GM21737 (cell line): ENCODE results near the gene SPTBN1.
A peak's percentile ranks its signal among the peaks of the same experiment; 100 is the strongest.

Source experiments
- ATAC-seq: cut with Tn5 transposase; IDR thresholded peaks from one replicate; pipeline ENCODE4 v1.9.1; 2021; ENCODE audit warnings: mild to moderate bottlenecking, moderate library complexity; ENCODE audit not compliant: unreplicated experiment

Gene SPTBN1

DNA sequence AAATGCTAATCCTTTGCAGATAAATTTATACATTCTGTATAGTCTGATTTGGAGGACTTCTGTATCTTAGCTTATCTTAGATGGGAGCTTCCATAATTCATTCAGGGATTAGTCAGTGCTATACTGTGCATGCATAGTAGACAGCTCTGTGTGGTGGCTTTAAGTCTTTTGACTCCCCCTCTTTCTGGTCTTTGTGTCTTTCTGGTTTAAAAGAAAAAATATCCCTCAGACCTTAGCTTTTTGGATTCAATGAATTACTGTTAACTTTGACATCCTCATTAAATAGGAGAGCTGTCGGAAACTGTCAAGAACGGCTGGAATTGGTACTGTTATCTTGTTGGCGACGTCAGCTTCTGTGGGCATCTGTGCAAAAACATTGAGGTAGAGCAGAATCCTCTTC, 130.4 kb downstream of the SPTBN1 start:
- ATAC-seq, result no peak

- no peak for ATAC-seq
Measured at GRCh38 chr2:54587171-54588016, 131.3 kb downstream of the SPTBN1 start.

- ATAC-seq, result no peak
Measured at GRCh38 chr2:54588244-54588899, 132.2 kb downstream of the SPTBN1 start.

DNA sequence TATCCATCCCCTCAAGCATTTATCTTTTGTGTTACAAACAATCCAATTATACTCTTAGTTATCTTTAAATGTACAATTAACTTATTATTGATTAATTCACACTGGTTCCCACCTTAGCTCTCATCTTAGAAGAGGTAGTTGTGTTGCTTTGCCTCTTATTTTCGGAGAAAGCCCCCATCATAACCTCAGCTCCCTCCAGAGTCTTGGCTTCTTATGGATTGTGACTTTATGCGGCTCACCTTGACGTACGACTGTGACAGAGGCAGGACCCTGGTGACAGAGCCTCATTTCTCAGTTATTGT, 132.9 kb downstream of the SPTBN1 start:
- ATAC-seq, result peak; percentile 3

- peak; percentile 52 for ATAC-seq
Measured at GRCh38 chr2:54589340-54590215, 133.5 kb downstream of the SPTBN1 start.

- ATAC-seq, result no peak
Measured at GRCh38 chr2:54590216-54591120, 134.3 kb downstream of the SPTBN1 start.

DNA sequence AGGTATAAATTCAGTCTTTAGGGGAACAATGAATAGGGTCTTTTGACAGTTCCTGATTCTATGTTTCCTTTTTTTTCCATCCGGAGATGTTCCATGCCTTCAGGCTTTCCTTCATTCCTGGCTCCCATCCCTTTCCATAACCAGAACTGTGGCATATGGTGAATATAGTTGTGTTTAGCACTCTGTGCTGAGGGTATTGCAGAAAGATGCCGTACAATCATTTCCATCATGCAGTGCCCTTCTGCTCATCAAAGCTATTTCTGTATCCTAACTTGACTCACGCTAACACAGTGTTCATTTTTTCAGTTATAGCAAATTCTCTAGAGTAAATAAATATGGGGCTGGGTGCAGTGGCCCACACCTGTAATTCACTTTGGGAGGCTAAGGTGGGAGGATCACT, 135.4 kb downstream of the SPTBN1 start:
- no peak for ATAC-seq

GRCh38 chr2:54593249-54593648, 137.1 kb downstream of the SPTBN1 start:
- no peak for ATAC-seq

GRCh38 chr2:54594048-54594447, 137.9 kb downstream of the SPTBN1 start:
- ATAC-seq, result no peak

- ATAC-seq, result no peak
Measured at GRCh38 chr2:54595161-54595803, 139.2 kb downstream of the SPTBN1 start.

GRCh38 chr2:54595999-54596902, 140.1 kb downstream of the SPTBN1 start:
- no peak for ATAC-seq

DNA sequence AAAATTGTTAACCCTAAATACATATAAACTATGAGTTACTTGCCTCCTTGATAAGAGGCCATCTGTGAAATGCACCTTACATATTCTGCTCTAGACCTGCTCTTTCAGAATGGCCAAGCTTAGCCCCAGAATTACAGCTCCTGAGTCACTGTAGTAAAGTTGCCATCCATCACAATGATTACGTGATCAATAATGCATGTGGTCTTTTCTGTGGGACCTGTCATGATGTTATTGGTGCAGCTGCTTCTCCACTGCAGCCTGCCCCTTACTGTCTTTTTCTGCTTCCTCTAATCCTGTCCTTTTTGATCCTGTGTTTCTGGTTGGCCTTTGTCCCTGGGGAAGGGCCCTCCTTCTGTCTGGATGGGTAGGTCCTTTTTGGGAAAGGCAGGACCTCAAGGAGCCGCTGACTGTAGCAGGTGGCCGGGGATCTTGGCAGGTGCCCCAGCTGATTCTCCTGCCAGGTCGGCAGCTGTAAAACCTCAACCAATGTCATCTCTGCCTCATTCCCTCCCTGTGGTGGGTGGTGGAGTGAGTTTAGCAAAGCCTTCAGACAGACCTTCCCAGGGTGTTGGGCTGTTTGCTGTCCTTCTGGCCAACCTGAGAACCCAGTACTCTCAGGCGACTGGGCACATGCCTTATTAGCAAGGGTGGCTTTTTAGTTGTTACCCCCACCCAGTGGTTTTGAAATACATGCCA, 141.2 kb downstream of the SPTBN1 start:
- ATAC-seq, result no peak

- no peak for ATAC-seq
Measured at GRCh38 chr2:54598347-54599325, 142.5 kb downstream of the SPTBN1 start.

- ATAC-seq, result no peak
Measured at GRCh38 chr2:54599326-54599710, 143.2 kb downstream of the SPTBN1 start.

DNA sequence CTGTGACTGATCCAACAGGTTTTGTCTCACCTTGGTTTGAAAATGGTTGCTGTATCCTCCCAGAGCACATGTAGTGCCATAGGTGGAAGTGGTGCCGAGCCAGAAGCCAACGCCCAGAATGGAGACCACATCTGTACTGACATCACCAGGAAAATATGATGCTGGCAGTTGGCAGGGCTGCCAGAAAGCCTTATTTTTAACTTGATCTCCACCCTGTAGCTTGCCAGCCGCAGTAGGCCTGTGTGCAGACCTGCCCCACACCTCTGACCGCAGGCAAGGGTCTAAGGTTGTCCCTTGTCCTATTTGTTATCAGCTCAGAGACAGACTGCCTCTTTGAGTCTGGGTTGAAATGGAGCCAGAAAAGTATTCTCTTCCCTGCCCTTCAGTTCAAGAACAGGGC, 143.8 kb downstream of the SPTBN1 start:
- ATAC-seq, result no peak

GRCh38 chr2:54601339-54601738, 145.2 kb downstream of the SPTBN1 start:
- no peak for ATAC-seq

DNA sequence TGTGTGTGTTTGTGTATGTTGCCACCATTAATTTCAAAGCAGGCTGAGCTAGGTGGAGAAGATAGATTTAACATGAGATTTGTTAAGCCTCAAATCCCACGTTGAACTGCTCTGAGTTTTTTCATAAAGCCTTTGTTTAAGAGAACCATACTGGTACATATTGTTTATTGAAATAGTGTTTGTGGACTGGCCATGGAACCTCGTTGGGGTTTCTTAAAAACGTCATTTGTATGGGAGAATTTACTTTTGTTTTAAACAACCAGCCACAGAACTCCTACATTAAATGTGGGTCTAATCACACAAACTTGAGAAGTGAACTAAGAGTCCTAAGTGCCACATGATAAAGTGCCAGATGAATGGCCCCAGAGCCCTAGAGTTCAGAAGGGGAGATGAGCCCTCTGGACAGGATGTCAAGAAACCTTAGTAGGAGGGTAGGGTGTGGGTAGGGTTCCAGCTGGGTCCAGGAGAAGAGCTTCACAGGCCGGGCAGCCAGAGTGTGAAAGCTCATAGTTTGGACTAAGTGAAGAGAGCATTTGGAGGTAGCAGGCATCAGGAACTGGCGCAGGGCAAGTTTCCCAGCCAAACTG, 146.7 kb downstream of the SPTBN1 start:
- no peak for ATAC-seq
